Measurements from ENCODE around the gene PSMB11. TPM values are rescaled to one million over a fixed set of nuclear protein-coding genes. Genes with fewer than 3 reads are reported as not detected.

Gene PSMB11
- total RNA-seq, 1 donor from 2014 or later: not detected

GRCh38 chr14:23047034-23047634, 5.1 kb downstream of the PSMB11 start:
- ChIA-PET CTCF (interaction anchor here (1.5 to 1.7 kb wide), 2 partner anchors 11 to 60 kb away, joined by 4 read pairs; partner anchors contain the start of gene CDH24), POLR2A (interaction anchor here (0.7 kb wide), 1 partner anchor 345 kb away, joined by 5 read pairs; no protein-coding TSS in a partner anchor)
- Mint-ChIP-seq H3K9me3 (no peaks in the 10 kb centered on the region), H3K36me3 (ENCODE audit: low read depth) (no peaks in the 10 kb centered on the region), H3K4me1 (no peaks in the 10 kb centered on the region), H3K27me3 (peaks cover 4% of the 10 kb centered on the region), H3K4me3 (no peak overlapping the region), H3K27ac (no peak overlapping the region)
- DNase-seq: no peak
- intact Hi-C loops (cut with micrococcal nuclease): no loop called here
- no peak for TF ChIP-seq CTCF (IDR thresholded peaks at IDR 0.05)
- ATAC-seq (ENCODE audit: low read depth): no peak

- no peak overlapping the region for H3K27ac Mint-ChIP-seq
- intact Hi-C loops (cut with micrococcal nuclease): no loop called here
- H3K9me3 Mint-ChIP-seq: no peaks in the 10 kb centered on the region
- DNase-seq (no peak), ATAC-seq (ENCODE audit: low read depth) (no peak)
- H3K27me3 Mint-ChIP-seq: peaks cover 4% of the 10 kb centered on the region
- ChIA-PET POLR2A (no interaction called here), CTCF (interaction anchor here (0.7 to 1.7 kb wide), 2 partner anchors 10 to 21 kb away, joined by 3 to 4 read pairs; partner anchors contain the start of gene CDH24)
- no peak for TF ChIP-seq CTCF (IDR thresholded peaks at IDR 0.05)
- H3K36me3 Mint-ChIP-seq (ENCODE audit: low read depth): no peaks in the 10 kb centered on the region
- H3K4me3 Mint-ChIP-seq: no peak overlapping the region
- no peaks in the 10 kb centered on the region for H3K4me1 Mint-ChIP-seq
Measured at GRCh38 chr14:23047751-23048693, 6.0 kb downstream of the PSMB11 start.

DNA sequence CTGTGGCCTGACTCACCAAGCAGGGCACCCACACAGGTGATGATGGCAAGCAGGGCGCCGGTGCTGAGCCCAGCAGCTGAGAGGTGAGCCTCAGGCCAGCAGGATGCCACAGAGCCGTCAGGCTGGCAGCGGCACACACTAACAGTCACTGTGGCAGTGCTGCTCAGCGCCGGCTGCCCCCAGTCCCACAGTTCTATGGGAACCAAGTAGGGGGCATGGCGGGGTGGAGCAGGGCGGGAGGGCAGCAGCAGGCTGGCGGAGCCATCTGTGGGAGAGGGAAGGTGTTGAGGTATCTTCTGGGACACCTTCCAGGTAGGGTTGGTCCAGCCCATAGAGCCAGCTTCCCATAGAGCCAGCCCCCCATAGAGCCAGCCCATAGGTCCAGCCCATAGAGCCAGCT, 7.0 kb downstream of the PSMB11 start:
- DNase-seq (no peak), ATAC-seq (ENCODE audit: low read depth) (no peak)
- no peaks in the 10 kb centered on the region for H3K9me3 Mint-ChIP-seq
- ChIA-PET POLR2A (interaction anchor here (1.0 kb wide), 1 partner anchor 11 kb away, joined by 7 read pairs; no protein-coding TSS in a partner anchor), CTCF (interaction anchor here (0.6 to 0.7 kb wide), 2 partner anchors 20 to 25 kb away, joined by 3 read pairs; no protein-coding TSS in a partner anchor)
- H3K27ac Mint-ChIP-seq: no peak overlapping the region
- no peaks in the 10 kb centered on the region for H3K4me1 Mint-ChIP-seq
- no peaks in the 10 kb centered on the region for H3K36me3 Mint-ChIP-seq (ENCODE audit: low read depth)
- H3K27me3 Mint-ChIP-seq: peaks cover 3% of the 10 kb centered on the region
- no peak overlapping the region for H3K4me3 Mint-ChIP-seq
- intact Hi-C loops (cut with micrococcal nuclease): no loop called here
- no peak for TF ChIP-seq CTCF (IDR thresholded peaks at IDR 0.05)

- no peak overlapping the region for H3K4me3 Mint-ChIP-seq
- intact Hi-C loops (cut with micrococcal nuclease): loop anchor here (10.0 kb wide), 1 partner anchor 737 kb away; no protein-coding TSS in a partner anchor
- no peak overlapping the region for H3K27ac Mint-ChIP-seq
- DNase-seq (no peak), ATAC-seq (ENCODE audit: low read depth) (no peak)
- H3K36me3 Mint-ChIP-seq (ENCODE audit: low read depth): no peaks in the 10 kb centered on the region
- peaks cover 2% of the 10 kb centered on the region for H3K27me3 Mint-ChIP-seq
- peaks cover 6% of the 10 kb centered on the region for H3K4me1 Mint-ChIP-seq
- POLR2A ChIA-PET: no interaction called here
- TF ChIP-seq CTCF (IDR thresholded peaks at IDR 0.05): no peak
- CTCF ChIA-PET: interaction anchor here (0.9 to 1.5 kb wide), 3 partner anchors 65 to 79 kb away, joined by 4 to 5 read pairs (median 4); no protein-coding TSS in a partner anchor
- H3K9me3 Mint-ChIP-seq: no peaks in the 10 kb centered on the region
Measured at GRCh38 chr14:23051141-23052057, 9.4 kb downstream of the PSMB11 start.
